HG03139 (cell line): Measurements from ENCODE around the gene ZBTB2.
"Not testable (repeated sequence)": the region's sequence is repeated elsewhere in the genome, so short reads cannot be mapped to it uniquely, and the experiment has no call there.

Experiments used
- ATAC-seq: cut with Tn5 transposase; IDR thresholded peaks from one replicate; pipeline ENCODE4 v1.9.1; 2021; ENCODE audit not compliant: unreplicated experiment

ZBTB2 gene

GRCh38 chr6:151338651-151339200, 52.6 kb downstream of the ZBTB2 start:
- no peak for ATAC-seq

GRCh38 chr6:151335930-151336329, 55.4 kb downstream of the ZBTB2 start:
- no peak for ATAC-seq

- ATAC-seq: no peak
These were observed 61.1 kb downstream of the ZBTB2 start for GRCh38 chr6:151330130-151330696.

GRCh38 chr6:151327101-151327500, 64.3 kb downstream of the ZBTB2 start:
- no peak for ATAC-seq

- no peak for ATAC-seq
These were observed 65.1 kb downstream of the ZBTB2 start for GRCh38 chr6:151326116-151326825.

GRCh38 chr6:151325075-151326050, 66.0 kb downstream of the ZBTB2 start:
- ATAC-seq: no peak

GRCh38 chr6:151324488-151324825, 66.9 kb downstream of the ZBTB2 start:
- no peak for ATAC-seq

- ATAC-seq: peak; percentile 59
These were observed 67.4 kb downstream of the ZBTB2 start for GRCh38 chr6:151323791-151324487.

GRCh38 chr6:151322570-151322969, 68.8 kb downstream of the ZBTB2 start:
- ATAC-seq: no peak

GRCh38 chr6:151321438-151321837, 69.9 kb downstream of the ZBTB2 start:
- no peak for ATAC-seq

GRCh38 chr6:151320140-151320539, 71.2 kb downstream of the ZBTB2 start:
- ATAC-seq: no peak

GRCh38 chr6:151317995-151318365, 73.4 kb downstream of the ZBTB2 start:
- no peak for ATAC-seq

- ATAC-seq: no peak
These were observed 74.0 kb downstream of the ZBTB2 start for GRCh38 chr6:151317103-151317994.

GRCh38 chr6:151315661-151316060, 75.7 kb downstream of the ZBTB2 start:
- not testable (repeated sequence) for ATAC-seq
